Measurements from ENCODE around the gene LTBP1. TPM values are rescaled to one million over a fixed set of nuclear protein-coding genes. Genes with fewer than 3 reads are reported as not detected.

LTBP1 gene
- total RNA-seq, 1 experiment from 2014 or later, result 12.5 TPM

- no peaks in the 10 kb centered on the region for H3K4me1 ChIP-seq (ENCODE audit: control insufficient read depth, insufficient read depth, low read length)
- ChIA-PET CTCF (interaction anchor here (0.6 kb wide), 1 partner anchor 669 kb away, joined by 3 read pairs; no protein-coding TSS in a partner anchor), POLR2A (no interaction called here)
- no TSS peak for BruUV-seq (replicated peaks)
- H3K9me3 ChIP-seq (ENCODE audit: control insufficient read depth, insufficient read depth, low read depth, low read length), result no peaks in the 10 kb centered on the region
- intact Hi-C loops (cut with micrococcal nuclease; ENCODE audit: unreplicated experiment) (no loop called here), in situ Hi-C loops (cut with HindIII; ENCODE audit: low pct_unique_long_range_greater_than_20kb, low sequenced_read_pairs) (no loop called here)
- H3K4me3 ChIP-seq (ENCODE audit: low read depth in 2 of 2, low read length in 2 of 2), result no peak overlapping the region
- no peaks in the 10 kb centered on the region; the same call in 1 of the 2 replicates for H3K27me3 ChIP-seq (ENCODE audit: control insufficient read depth, insufficient read depth, low read length)
- no peak overlapping the region for H3K27ac ChIP-seq (ENCODE audit: low read length)
- TF ChIP-seq TCF7L2 (IDR thresholded peaks at IDR 0.05; ENCODE audit: low read depth, low read length) (no peak), CTCF (IDR thresholded peaks at IDR 0.05) (no peak), REST (IDR thresholded peaks at IDR 0.05; ENCODE audit: insufficient read depth in 1 of 2, low read depth in 2 of 2, low read length in 1 of 2) (no peak), SIN3A (IDR thresholded peaks at IDR 0.05; ENCODE audit: borderline replicate concordance, insufficient read depth, low read depth, low read length) (no peak), POLR2AphosphoS5 (IDR thresholded peaks at IDR 0.05; ENCODE audit: low read depth, low read length) (no peak)
- ATAC-seq (no peak), DNase-seq (ENCODE audit: low read depth, low spot score) (no peak)
- no peaks in the 10 kb centered on the region for H3K36me3 ChIP-seq (ENCODE audit: control insufficient read depth, insufficient read depth, low read length)
Measured at GRCh38 chr2:32904074-32904473, 42.7 kb upstream of the LTBP1 start.

- ATAC-seq (no peak), DNase-seq (ENCODE audit: low read depth, low spot score) (no peak)
- intact Hi-C loops (cut with micrococcal nuclease; ENCODE audit: unreplicated experiment) (no loop called here), in situ Hi-C loops (cut with HindIII; ENCODE audit: low pct_unique_long_range_greater_than_20kb, low sequenced_read_pairs) (no loop called here)
- BruUV-seq (replicated peaks), result no TSS peak
- CTCF ChIA-PET, result interaction anchor here (0.6 kb wide), 1 partner anchor 669 kb away, joined by 3 read pairs; no protein-coding TSS in a partner anchor
- no peak overlapping the region for H3K4me3 ChIP-seq (ENCODE audit: low read depth in 2 of 2, low read length in 2 of 2)
- no peak overlapping the region for H3K27ac ChIP-seq (ENCODE audit: low read length)
- no peaks in the 10 kb centered on the region for H3K9me3 ChIP-seq (ENCODE audit: control insufficient read depth, insufficient read depth, low read depth, low read length)
- TF ChIP-seq POLR2AphosphoS5 (IDR thresholded peaks at IDR 0.05; ENCODE audit: low read depth, low read length), result no peak
- TF ChIP-seq TCF7L2 (IDR thresholded peaks at IDR 0.05; ENCODE audit: low read depth, low read length), result no peak
- TF ChIP-seq CTCF (IDR thresholded peaks at IDR 0.05), result no peak
- TF ChIP-seq SIN3A (IDR thresholded peaks at IDR 0.05; ENCODE audit: borderline replicate concordance, insufficient read depth, low read depth, low read length), result no peak
- no peak for TF ChIP-seq REST (IDR thresholded peaks at IDR 0.05; ENCODE audit: insufficient read depth in 1 of 2, low read depth in 2 of 2, low read length in 1 of 2)
- POLR2A ChIA-PET, result no interaction called here
- H3K27me3 ChIP-seq (ENCODE audit: control insufficient read depth, insufficient read depth, low read length), result no peaks in the 10 kb centered on the region
- no peaks in the 10 kb centered on the region for H3K36me3 ChIP-seq (ENCODE audit: control insufficient read depth, insufficient read depth, low read length)
- H3K4me1 ChIP-seq (ENCODE audit: control insufficient read depth, insufficient read depth, low read length), result no peaks in the 10 kb centered on the region
Measured at GRCh38 chr2:32904751-32905150, 42.0 kb upstream of the LTBP1 start.

Measured in Panc1 (cell line).